HG02943 (cell line): Measurements from ENCODE around the gene MTHFS.

Experiments used
- ATAC-seq: cut with Tn5 transposase; IDR thresholded peaks from one replicate; pipeline ENCODE4 v1.9.1; 2021; ENCODE audit warnings: mild to moderate bottlenecking, low read depth, moderate library complexity; ENCODE audit not compliant: unreplicated experiment

MTHFS gene

GRCh38 chr15:79824136-79824701, 72.6 kb downstream of the MTHFS start:
- ATAC-seq = no peak

GRCh38 chr15:79820820-79821219, 76.0 kb downstream of the MTHFS start:
- ATAC-seq = no peak

- no peak for ATAC-seq
These were observed 76.6 kb downstream of the MTHFS start for GRCh38 chr15:79820176-79820575.

- ATAC-seq = no peak
These were observed 80.2 kb downstream of the MTHFS start for GRCh38 chr15:79816571-79816970.

GRCh38 chr15:79815468-79815867, 81.3 kb downstream of the MTHFS start:
- no peak for ATAC-seq

- ATAC-seq = no peak
These were observed 84.3 kb downstream of the MTHFS start for GRCh38 chr15:79812541-79812940.

GRCh38 chr15:79811406-79812405, 85.1 kb downstream of the MTHFS start:
- ATAC-seq = no peak

GRCh38 chr15:79804838-79805237, 92.0 kb downstream of the MTHFS start:
- ATAC-seq = no peak

GRCh38 chr15:79798311-79798710, 98.5 kb downstream of the MTHFS start:
- no peak for ATAC-seq
